T-helper 1 cell treated with Interleukin-12 subunit alpha and Interleukin-12 subunit beta and Interleukin-4 antibody, amounts not matched to agents 30 μg/mL and 1 μg/mL, for 36 hours (primary cell): ENCODE data around the gene NRCAM.

Experiments used
- H3K27ac Mint-ChIP-seq: one replicate; pipeline ENCODE4 v1.8.0; 2021; ENCODE audit warnings: mild to moderate bottlenecking, mixed read lengths
- H3K27me3 Mint-ChIP-seq: one replicate; pipeline ENCODE4 v1.8.0; 2021; ENCODE audit warnings: low read depth, mixed read lengths
- H3K36me3 Mint-ChIP-seq: one replicate; pipeline ENCODE4 v1.8.0; 2021; ENCODE audit warnings: low read depth, mixed read lengths
- H3K4me1 Mint-ChIP-seq: one replicate; pipeline ENCODE4 v1.8.0; 2021; ENCODE audit warnings: low read depth, mixed read lengths
- H3K4me3 Mint-ChIP-seq: one replicate; pipeline ENCODE4 v1.8.0; 2021; ENCODE audit warnings: mild to moderate bottlenecking, moderate library complexity, mixed read lengths
- H3K9me3 Mint-ChIP-seq: one replicate; pipeline ENCODE4 v1.8.0; 2021; ENCODE audit warnings: mixed read lengths

Gene NRCAM

DNA sequence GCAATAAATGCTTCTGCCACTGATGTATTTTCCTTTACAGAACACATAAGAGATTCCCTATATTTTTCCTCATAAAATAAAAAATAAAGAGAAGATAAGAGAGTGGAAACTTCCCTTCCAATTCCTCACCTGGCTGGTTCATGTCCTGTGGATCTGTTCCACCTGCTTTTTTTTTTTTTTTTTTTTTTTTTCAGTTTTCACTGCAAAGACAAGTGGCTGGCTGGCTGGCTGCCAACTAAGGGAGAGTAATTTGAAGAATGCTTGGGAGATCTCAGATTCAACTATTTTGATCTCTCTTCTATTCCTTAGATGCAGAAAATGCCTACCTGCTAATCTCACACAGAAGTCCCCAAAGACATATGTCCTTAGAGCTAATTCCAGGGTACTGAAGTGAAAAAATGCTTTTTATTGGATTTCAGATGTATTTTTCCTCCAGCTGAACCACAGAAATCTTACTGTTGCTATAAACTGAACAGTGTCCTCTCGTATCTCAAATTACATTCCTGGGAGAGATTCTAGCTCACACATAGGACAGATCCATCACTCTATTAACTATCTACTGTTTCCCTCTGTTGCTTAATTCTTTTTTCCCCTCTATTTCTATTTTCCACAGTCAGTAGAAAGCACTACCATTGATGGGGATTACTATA, 120.8 kb downstream of the NRCAM start:
- Mint-ChIP-seq H3K27me3 (no peaks in the 10 kb centered on the region), H3K9me3 (no peaks in the 10 kb centered on the region), H3K4me1 (no peaks in the 10 kb centered on the region), H3K27ac (no peak overlapping the region), H3K4me3 (no peak overlapping the region), H3K36me3 (no peaks in the 10 kb centered on the region)

DNA sequence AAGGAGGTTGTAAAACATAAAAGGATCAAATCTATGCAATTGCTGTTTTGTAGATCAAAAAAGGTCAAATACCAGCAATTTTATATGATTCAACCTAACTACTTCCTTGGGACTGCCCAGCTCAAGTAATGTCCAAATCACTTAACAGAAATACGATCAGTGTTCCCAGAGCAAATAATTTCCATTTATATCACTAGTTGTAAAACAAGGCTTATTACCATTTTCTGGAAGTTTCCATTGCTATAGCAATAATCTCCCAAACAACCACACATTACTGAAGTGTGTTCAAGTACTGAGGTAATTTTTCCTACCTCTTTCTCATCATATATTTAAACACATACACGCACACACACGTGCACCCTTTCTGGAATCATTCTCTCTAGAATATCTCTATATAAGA, 123.3 kb downstream of the NRCAM start:
- Mint-ChIP-seq H3K36me3 (no peaks in the 10 kb centered on the region), H3K27me3 (no peaks in the 10 kb centered on the region), H3K4me1 (no peaks in the 10 kb centered on the region), H3K9me3 (no peaks in the 10 kb centered on the region), H3K4me3 (no peak overlapping the region), H3K27ac (no peak overlapping the region)

DNA sequence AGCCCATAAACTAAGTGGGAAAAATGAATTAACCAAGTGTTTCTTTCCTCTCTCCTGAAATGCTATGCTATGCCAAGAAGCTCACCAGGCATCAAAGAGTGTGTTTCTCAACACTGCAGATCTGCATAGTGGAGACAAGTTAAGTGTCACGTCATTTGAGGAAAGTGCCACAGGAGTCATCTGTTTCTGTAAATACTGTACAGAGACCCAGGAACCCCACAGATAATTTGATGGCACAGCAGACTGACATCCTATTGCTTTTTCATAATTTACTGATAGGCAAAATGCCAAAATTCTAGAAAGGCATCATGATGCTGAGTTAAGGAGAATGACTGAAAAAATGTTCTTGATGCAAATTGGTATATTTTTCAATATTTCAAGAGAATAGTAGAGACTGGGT, 124.3 kb downstream of the NRCAM start:
- Mint-ChIP-seq H3K27me3 (no peaks in the 10 kb centered on the region), H3K9me3 (no peaks in the 10 kb centered on the region), H3K4me3 (no peak overlapping the region), H3K36me3 (no peaks in the 10 kb centered on the region), H3K4me1 (no peaks in the 10 kb centered on the region), H3K27ac (no peak overlapping the region)

DNA sequence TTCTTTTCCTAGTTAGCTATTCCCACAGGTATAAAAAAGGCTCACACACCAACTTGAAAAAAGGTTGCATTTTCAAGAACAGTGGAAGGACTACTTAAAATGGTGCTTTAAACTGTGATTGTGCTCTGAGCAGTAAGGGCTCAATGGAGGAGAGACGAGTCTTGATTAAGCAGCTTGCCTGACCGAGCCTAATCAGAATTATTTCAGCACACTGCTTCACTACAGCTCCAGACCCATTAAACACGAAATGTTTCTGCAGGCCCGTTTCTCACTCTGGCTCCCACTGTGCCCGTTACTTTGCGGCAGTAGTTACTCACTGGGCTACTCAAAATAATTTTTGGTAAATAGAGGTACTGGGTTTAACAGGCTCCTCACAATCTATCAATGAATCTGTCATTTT, 126.0 kb downstream of the NRCAM start:
- no peaks in the 10 kb centered on the region for H3K4me1 Mint-ChIP-seq
- no peaks in the 10 kb centered on the region for H3K36me3 Mint-ChIP-seq
- H3K27ac Mint-ChIP-seq, result no peak overlapping the region
- no peaks in the 10 kb centered on the region for H3K27me3 Mint-ChIP-seq
- no peak overlapping the region for H3K4me3 Mint-ChIP-seq
- no peaks in the 10 kb centered on the region for H3K9me3 Mint-ChIP-seq

DNA sequence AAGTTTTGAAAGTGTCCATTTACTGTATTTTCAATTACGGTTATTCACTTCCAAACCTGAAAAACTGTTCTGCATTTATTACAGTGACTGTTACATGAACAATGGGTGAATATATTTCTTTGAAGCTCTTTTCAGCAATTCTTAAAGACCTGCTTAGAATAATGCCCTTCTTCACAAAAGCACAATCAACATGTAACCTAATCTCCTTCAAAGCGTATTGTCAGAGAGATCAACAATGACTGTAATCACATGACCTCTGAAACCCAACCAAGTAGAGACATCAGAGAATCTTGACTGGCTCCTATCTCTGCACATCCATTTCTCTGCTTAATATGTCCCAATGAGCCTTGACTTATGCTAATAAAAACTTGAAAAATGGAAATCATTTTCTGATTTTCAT, 126.7 kb downstream of the NRCAM start:
- Mint-ChIP-seq H3K27me3 (no peaks in the 10 kb centered on the region), H3K27ac (no peak overlapping the region), H3K4me3 (no peak overlapping the region), H3K4me1 (no peaks in the 10 kb centered on the region), H3K36me3 (no peaks in the 10 kb centered on the region), H3K9me3 (no peaks in the 10 kb centered on the region)

DNA sequence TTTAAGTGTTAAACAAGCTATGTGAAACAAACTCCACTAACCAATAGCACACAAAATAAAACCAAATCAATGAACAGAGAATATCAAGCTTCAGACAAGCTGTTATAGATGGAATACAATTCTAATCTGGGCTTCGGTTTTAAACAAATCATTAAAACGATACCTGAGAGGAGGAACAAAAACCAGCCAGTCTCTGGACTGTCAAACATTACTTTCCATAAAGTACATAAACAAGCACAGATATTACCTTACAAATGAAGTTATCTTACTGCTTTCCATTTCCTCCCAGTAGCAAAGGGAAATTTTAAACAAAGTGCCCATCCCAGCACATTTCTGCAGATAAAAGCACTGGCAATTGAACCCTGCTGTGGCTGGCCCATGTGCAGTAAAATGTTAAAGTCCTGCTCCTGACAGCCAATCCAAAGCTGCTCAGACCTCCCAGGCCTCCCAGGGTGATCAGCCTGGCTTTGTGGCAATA, 128.0 kb downstream of the NRCAM start:
- H3K27ac Mint-ChIP-seq, result no peak overlapping the region
- H3K9me3 Mint-ChIP-seq, result no peaks in the 10 kb centered on the region
- no peak overlapping the region for H3K4me3 Mint-ChIP-seq
- no peaks in the 10 kb centered on the region for H3K4me1 Mint-ChIP-seq
- no peaks in the 10 kb centered on the region for H3K36me3 Mint-ChIP-seq
- no peaks in the 10 kb centered on the region for H3K27me3 Mint-ChIP-seq

DNA sequence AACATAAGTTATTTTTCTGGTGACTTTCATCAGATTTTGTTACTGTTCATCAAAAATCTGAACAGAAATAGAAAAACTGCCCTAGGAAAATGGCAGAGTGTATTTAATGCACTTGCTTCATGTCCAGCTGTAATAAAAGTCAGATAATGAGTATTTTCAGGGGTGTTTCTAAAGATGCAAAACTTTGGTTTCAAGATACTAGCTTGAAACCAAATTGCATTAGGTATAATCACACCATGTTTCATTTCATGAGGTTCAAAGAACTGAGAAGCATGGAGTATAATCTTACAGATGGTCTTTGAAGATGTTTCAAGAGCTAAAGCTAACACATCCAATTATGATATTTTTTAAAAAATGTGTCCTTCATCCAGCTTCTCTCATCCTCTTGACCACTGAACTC, 128.9 kb downstream of the NRCAM start:
- no peaks in the 10 kb centered on the region for H3K27me3 Mint-ChIP-seq
- no peaks in the 10 kb centered on the region for H3K36me3 Mint-ChIP-seq
- H3K4me1 Mint-ChIP-seq, result no peaks in the 10 kb centered on the region
- no peak overlapping the region for H3K4me3 Mint-ChIP-seq
- H3K9me3 Mint-ChIP-seq, result no peaks in the 10 kb centered on the region
- no peak overlapping the region for H3K27ac Mint-ChIP-seq

DNA sequence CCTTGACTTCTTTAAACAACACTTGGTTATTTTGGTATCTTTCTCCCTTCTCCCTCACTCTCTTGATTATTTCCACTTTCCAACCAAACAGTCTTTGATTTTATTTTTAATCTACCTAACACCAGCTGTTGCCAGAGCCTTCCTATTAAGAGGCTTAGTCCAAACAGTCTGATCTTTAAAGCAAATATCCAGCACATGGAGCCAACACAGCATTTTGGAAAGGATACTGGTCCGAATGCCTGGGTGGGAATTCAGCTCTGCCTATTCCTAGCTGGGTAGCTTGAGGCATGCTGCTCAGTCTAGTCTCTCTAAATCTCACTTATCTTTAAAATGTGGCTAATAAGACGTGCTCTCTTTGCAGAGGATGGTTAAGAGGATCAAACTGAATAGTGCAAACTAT, 129.3 kb downstream of the NRCAM start:
- H3K27ac Mint-ChIP-seq, result no peak overlapping the region

DNA sequence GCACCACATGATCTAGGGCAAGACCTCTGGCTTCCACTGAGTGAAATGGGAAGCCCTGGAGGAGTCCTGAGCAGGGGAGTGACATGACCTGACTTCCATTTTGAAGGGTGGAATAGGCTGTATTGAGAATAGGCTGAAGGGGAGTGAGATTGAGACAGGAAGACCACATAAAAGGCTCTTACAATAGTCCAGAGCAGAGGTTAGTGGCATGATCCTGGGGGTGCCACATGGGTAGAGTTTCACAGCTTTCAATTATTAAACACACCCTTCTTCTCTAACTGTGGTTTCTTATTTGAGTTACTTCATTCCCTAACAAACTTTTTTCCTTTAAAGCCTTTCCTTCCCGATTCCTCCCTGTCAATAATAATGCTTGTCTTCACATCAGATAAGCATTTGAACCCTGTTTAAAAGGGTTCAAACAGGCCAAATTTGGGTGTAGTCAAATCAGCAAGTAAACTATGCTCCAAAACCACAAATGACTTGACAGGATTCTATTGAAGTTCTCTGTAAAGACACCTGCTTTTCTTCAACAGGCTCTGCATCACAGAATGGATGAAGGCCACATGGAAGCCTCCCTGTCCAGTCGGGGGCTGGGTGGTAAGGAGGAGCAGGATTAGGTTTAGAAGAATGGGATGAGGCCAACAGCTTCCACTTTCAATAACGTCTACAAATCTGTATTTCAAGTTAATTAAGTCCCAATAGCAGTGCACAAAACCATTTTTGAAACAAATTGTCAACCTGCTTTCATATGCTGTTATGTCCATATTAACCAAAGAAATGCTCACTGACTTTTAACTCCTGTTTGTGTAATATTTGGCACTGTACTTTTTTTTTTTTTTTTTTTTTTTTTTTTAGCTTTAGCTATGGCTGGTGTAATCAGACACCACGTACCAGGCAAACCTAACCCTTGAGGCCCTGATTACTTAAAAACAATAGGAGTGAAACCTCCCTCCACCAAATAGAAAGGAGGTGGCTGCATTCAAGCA, 131.9 kb downstream of the NRCAM start:
- no peak overlapping the region for H3K27ac Mint-ChIP-seq
- no peak overlapping the region for H3K4me3 Mint-ChIP-seq
- no peaks in the 10 kb centered on the region for H3K9me3 Mint-ChIP-seq
- H3K27me3 Mint-ChIP-seq, result no peaks in the 10 kb centered on the region
- H3K36me3 Mint-ChIP-seq, result no peaks in the 10 kb centered on the region
- no peaks in the 10 kb centered on the region for H3K4me1 Mint-ChIP-seq

More for the DNA sequence above, 129.3 kb downstream of the NRCAM start:
- Mint-ChIP-seq H3K27me3 (no peaks in the 10 kb centered on the region), H3K4me1 (no peaks in the 10 kb centered on the region), H3K9me3 (no peaks in the 10 kb centered on the region), H3K4me3 (no peak overlapping the region), H3K36me3 (no peaks in the 10 kb centered on the region)

DNA sequence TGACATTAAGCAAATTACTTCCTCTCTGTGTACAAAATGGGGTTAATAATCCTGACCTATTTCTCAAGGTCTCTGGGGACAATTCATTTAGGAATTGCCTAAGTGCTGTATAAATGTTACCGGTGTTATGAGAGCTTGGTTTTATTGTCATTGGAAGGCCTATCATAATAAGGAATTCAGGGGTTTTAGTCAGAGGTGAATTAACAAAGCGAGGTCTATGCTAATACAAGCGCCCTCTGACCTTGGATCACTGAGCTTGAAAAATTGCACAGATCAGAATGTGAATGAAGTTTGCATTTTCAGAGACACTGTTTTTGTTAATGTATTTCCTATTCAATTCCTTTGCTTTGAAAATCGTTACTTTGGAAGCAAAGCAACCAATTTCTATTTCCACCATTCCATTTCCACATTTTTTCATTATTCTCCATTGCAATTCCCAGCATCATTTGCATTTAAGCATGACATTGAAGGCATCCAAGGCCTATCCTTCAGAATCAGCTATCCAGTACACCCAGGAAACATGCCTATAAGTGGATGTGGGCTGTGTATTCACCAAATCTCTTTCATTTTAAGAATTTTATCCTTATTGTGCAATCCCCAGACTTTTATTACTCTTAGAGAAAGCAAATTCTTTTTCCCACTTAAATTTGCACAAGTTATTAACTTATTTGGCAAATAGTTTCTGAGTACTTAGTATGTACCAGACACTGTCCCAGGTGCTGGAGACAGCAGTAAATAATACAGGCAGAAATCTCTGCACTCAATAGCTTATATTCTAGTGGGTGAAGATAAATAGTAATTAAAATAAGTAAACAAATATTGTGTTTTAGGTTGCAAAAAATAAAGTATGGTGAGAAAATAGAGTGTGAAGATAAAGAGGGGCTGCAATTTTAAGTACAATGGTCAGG, 133.1 kb downstream of the NRCAM start:
- no peak overlapping the region for H3K4me3 Mint-ChIP-seq
- no peaks in the 10 kb centered on the region for H3K36me3 Mint-ChIP-seq
- H3K4me1 Mint-ChIP-seq, result no peaks in the 10 kb centered on the region
- H3K9me3 Mint-ChIP-seq, result no peaks in the 10 kb centered on the region
- no peaks in the 10 kb centered on the region for H3K27me3 Mint-ChIP-seq
- no peak overlapping the region for H3K27ac Mint-ChIP-seq

DNA sequence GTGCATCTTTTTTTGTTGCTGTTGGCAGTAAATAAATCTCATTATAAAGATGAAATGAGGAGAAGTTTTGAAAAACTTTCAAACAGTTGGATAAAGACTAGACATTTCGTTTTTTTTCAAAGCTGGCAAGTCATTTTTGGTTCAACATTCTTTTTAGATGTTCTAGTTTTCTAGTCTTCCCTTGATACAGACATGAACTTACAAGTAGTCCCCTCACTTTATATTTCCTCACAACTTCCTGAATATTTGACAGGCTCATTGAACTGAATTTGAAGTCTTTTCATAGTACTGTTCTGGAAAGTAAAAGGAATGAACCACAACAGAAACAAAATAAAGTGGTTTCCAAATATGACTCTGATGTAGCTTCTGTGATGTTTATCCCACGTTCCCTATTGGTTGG, 134.2 kb downstream of the NRCAM start:
- Mint-ChIP-seq H3K27me3 (no peaks in the 10 kb centered on the region), H3K9me3 (no peaks in the 10 kb centered on the region), H3K36me3 (no peaks in the 10 kb centered on the region), H3K4me3 (no peak overlapping the region), H3K4me1 (no peaks in the 10 kb centered on the region), H3K27ac (no peak overlapping the region)

DNA sequence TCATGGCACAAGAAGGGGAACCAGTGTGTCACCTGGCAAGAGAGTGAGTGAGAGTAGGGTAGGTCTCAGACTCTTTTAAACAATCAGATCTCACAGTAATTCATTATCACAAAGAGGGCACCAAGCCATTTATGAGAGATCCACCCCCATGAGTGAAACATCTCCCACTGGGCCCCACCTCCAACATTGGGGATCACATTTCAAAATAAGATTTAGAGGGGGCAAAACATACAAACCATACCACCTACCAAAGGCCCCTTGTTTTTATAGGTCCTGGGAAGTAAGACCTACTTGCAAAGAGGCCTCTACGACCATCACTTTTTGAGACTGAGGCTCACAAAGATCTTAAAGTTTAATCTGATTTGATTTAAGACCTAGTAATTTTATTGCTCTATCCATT, 134.9 kb downstream of the NRCAM start:
- no peaks in the 10 kb centered on the region for H3K27me3 Mint-ChIP-seq
- no peak overlapping the region for H3K27ac Mint-ChIP-seq
- H3K4me3 Mint-ChIP-seq, result no peak overlapping the region
- no peaks in the 10 kb centered on the region for H3K4me1 Mint-ChIP-seq
- H3K9me3 Mint-ChIP-seq, result no peaks in the 10 kb centered on the region
- H3K36me3 Mint-ChIP-seq, result no peaks in the 10 kb centered on the region

DNA sequence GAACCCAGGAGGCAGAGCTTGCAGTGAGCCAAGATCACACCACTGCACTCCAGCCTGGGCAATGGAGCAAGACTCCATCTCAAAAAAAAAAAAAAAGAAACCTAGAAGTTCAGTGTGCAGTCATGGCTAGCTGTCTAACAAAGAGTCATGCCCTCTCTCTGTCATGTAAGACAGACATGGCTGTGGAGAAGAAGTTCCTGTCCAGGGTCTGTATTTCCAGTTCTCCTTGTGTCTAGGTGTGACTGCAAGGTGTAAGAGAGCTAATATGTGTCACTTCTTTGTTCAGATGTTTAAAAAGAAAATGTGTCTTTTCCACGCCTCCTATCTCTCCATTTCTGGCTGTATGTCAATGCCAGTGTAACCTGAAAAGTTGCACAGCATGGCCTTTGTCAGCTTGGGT, 139.5 kb downstream of the NRCAM start:
- H3K9me3 Mint-ChIP-seq, result no peaks in the 10 kb centered on the region
- H3K27me3 Mint-ChIP-seq, result no peaks in the 10 kb centered on the region
- H3K27ac Mint-ChIP-seq, result no peak overlapping the region
- no peaks in the 10 kb centered on the region for H3K36me3 Mint-ChIP-seq
- H3K4me1 Mint-ChIP-seq, result no peaks in the 10 kb centered on the region
- H3K4me3 Mint-ChIP-seq, result no peak overlapping the region

DNA sequence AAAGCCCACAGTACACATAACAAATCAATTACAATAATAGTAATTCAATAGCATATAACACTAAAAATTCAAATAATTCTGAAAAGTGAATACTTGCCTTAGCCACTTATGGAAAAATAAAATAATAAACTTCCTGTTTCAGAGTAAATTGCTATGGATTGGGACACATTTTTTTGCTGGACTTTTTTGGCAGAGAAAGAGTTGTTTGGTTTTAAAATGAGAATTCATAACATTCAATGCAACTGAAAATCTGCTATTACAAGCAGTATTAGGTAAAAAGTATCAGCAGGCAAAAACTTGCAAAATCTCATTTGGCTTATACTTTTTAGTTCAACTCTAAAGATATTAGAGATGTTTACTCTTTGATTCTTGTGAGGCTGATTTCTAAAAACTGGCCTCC, 141.7 kb downstream of the NRCAM start:
- Mint-ChIP-seq H3K4me1 (no peaks in the 10 kb centered on the region), H3K9me3 (no peaks in the 10 kb centered on the region), H3K36me3 (no peaks in the 10 kb centered on the region), H3K27me3 (no peaks in the 10 kb centered on the region), H3K4me3 (no peak overlapping the region), H3K27ac (no peak overlapping the region)
